Ureter (tissue), 1 donor: ENCODE data around the gene HOXA5. TPM values are rescaled to one million over a fixed set of nuclear protein-coding genes. Genes with fewer than 3 reads are reported as not detected.
A peak's percentile ranks its signal among the peaks of the same experiment; 100 is the strongest.

Source experiments
- DNase-seq: peaks from one replicate; pipeline ENCODE4 v3.0.0-alpha.2; 2020; ENCODE audit warnings: low spot score
- total RNA-seq: library from RNA; stranded (reverse); gene quantifications from one replicate; pipeline ENCODE4 v1.2.4, GENCODE V29; 2023
- donor health status: DM: yes; HTN: yes; CAD: no.

The HOXA5 gene
- total RNA-seq, result 10.4 TPM

DNA sequence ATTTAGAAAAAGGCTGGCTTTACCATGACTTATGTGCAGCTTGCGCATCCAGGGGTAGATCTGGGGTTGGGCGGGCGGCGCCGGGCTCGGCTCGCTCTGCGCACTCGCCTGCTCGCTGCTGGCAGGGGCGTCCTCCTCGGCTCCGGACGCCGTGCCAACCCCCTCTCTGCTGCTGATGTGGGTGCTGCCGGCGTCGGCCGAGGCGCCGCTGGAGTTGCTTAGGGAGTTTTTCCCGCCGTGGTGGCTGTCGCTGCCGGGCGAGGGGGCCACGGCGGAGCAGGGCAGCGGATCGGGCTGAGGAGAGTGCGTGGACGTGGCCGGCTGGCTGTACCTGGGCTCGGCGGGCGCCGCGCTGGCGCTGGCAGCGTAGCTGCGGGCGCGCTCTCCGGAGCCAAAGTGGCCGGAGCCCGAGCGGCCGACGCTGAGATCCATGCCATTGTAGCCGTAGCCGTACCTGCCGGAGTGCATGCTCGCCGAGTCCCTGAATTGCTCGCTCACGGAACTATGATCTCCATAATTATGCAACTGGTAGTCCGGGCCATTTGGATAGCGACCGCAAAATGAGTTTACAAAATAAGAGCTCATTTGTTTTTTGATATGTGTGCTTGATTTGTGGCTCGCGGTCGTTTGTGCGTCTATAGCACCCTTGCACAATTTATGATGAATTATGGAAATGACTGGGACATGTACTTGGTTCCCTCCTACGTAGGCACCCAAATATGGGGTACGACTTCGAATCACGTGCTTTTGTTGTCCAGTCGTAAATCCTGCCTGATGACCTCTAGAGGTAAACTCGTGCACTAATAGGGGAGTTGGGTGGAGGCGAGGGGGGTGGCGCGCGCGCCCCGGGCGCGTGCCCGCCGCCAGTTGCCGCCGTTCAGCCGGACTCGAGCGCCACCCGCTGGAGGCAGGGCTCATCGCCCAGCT, at the start of gene HOXA5:
HOXA5 (minus strand) TSS at position 659 of the 927 bp plus-strand sequence; CDS start at position 585, 74 bp downstream.
- DNase-seq, result peak; percentile 86

DNA sequence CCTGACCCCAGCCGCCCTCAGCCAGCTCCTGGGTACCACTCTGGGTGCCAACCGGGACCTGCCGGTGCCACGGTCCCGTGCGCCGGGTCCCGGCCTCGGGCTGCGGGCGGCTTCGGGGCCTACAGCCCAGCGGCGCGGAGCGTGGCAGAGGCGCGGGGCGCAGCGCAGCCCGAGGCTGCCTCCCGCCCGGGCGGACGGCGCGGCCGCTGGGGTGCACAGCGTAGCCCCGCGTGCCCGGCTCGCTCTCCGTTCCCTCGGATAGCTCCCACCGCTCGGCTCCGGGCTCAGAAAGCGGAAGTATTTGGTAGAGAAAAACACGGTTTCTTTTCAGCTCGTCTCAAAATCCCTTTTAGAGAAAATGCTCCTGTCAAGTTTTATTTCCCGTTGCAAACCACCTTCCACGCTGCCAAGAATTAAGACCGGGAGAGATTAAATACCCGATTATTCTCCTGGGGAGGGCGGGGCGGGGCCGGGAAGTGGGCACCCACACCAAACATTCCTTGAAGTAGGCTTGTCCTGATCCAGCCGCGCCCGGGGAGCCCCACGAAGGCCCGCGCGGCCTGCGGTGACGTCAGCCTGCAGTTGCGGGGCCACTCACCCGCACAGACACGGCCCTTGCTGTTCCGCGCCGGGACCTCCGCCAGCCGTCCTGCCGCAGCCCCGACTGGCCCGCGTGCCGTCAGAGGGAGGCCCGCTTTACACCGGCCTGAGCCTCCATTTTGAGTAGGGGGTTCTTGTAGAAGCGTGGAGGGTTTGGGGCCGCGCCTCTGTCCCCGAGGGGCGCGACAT, 49.3 kb upstream of the HOXA5 start:
- DNase-seq, result peak; percentile 56

DNA sequence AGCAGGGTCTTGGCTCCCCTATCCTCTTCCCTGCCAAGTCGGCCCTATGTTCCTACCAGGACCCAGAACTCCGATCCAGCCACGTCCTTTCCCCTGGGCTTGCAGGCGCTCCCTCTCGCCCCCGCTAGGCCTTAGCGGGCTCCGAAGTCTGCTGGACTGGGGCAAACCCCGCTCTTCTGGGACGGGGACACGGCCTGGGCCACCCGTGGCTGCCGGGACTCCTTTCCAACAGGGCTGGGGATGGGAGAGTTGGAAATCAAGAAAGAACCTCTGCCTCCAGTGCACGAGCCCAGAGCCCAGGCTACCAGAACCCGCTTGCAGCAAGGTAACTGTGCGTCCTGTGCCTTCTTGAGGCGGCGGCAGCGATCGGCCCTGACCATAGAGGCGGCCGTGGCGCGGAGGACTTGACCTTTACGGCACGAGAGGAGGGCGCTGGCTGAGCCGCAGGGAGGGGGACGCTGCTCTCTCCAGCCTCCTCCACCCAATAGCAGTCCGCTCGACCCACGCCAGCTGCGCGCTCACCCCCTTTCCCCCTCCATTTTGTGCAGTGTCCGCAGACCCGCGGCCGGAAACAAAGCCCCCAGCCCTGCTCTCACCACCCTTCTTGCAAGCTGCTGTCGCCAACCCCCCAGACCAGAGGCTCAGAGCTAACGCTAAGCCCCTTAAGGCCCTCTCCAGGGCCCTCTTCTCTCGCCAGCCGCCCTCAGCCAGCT, 48.5 kb upstream of the HOXA5 start:
- DNase-seq, result peak; percentile 83

DNA sequence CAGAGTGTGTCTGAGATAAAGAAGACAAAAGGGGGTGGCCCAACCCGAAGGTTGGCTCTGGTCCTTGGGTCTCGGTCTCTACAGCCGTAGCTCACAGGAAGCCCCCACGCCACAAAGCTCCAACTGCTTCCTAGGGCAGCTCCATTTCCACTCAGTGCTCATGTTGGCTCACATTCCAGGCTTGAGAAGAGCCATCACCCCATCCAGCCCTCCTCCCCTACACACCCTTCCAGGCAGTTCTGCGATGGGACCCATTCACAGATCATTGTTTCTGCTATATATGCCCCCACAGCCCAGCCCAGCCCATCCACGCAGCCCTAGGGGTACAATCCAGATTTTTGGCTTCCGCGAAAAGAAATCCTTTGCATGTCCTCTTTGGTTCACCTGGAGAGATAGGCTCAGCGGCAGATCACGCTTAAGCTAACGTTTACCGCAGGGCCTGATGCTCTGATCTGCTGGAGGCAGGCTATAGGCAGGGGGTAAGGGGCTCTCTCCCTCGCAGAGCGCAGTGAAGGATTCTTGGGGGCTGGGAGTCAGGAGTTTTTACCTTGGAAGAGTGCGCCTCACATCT, 47.8 kb upstream of the HOXA5 start:
- DNase-seq, result peak; percentile 48

DNA sequence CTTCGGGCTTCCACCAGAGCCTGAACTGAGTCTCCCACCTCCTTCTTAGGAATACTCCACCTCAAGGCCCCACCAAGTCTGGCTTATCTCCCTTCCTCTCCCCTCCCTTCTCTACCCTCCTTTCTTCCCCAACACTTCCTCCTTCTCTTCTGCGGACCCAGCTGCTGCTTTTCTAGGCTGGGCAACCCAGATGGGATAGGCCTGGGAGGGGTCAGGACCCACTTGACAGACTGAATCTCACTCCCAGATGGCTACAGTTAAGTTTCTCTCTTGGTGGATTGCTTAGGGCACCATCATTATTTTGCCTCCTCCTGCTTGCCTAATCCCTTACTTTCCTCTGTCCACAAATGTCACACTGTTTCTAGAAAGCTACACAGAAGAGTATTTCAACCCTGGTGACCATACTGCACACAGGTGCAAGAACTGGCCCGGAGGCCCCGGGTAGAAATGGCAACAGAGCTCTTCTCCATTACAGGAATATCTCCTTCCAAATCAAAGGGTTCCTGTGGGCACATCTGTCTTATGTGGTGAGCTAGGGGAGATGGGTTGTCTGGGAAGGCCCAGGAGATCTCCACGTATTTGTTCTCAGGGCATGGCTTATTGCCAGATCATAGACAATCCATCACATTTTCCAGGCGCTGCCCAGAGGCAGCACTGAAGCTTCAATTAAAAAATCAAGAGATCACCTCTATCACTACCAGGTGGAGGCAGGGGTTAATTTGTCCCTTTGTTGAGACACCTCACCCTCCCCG, 46.7 kb upstream of the HOXA5 start:
- DNase-seq, result peak; percentile 44

DNA sequence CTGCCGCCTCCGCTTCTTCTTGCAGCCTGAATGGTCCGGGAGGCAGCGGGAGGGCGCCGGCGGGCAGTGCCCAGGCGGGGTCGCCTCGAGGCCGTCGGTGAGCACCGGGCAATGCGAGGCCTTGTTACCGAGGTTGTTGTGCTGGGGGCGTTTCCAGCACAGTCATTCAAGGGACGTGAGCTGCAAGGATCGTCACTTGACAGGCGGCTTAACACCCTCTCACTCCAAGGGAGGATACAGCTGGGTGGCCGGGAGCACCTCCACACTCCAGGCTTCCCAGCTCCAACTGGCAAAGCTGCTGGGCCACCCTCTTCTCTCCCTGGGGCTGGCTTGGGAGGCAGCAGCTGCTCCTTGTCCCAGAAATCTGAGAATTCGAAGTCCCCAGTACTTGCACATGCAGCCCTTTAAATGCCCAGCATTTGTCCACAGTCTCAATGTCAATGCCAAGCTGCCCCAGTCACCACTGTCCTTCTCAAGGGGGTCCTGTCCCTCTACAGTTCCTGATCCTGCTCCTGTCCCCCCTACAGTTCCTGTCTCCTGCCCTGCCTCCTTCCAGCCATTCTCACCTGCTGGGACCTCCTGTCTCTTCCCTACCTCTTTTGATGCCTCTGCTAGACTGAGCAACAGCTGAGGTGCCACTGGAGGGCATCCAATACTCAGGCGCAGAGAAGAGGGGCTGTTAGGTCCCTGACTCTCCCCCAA, 46.0 kb upstream of the HOXA5 start:
- peak; percentile 61 for DNase-seq

DNA sequence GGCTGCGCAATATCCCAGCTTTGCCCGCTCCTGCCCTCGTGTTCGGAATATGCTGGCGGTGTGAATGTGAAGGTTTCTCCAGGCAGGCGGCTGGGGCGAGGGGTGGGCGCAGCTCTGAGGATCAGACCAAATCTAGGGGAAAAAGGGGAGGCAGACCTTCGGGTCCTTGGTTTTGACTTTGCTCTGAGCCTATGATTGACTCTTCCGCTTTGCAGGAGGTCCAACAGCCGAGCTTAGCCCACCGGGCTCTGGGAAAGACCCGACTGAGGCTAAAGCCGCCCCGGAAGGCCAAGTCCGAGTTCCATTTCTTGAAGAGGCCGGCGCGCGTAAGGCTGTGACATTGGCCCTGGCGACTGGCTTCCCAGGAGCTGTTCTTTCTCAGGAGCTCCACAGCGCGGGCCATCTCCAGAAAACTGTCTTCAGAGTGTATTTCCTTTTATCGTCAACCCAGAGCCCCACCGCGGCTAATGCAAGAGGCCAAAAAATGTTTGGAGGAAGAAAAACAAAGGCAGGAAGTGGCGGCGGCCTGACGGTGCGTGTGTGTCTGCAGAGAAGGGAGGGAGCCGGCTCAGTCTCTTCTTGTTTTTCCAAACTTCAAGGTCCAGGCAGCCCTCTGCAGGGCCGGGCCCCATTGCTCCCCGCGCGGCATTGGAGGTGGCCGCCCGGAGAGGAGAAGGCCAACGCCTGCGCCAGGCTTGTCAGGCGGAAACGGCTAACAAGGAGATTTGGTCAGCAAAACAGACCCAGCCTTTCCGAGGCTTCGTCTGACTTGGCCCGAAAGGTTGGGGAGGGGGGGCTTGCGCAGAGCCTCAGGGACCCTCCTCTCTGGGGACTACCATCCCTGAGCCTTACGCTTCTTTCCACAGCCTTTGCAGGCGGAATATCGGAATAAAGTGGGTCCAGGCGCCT, 45.2 kb upstream of the HOXA5 start:
- peak; percentile 58 for DNase-seq

DNA sequence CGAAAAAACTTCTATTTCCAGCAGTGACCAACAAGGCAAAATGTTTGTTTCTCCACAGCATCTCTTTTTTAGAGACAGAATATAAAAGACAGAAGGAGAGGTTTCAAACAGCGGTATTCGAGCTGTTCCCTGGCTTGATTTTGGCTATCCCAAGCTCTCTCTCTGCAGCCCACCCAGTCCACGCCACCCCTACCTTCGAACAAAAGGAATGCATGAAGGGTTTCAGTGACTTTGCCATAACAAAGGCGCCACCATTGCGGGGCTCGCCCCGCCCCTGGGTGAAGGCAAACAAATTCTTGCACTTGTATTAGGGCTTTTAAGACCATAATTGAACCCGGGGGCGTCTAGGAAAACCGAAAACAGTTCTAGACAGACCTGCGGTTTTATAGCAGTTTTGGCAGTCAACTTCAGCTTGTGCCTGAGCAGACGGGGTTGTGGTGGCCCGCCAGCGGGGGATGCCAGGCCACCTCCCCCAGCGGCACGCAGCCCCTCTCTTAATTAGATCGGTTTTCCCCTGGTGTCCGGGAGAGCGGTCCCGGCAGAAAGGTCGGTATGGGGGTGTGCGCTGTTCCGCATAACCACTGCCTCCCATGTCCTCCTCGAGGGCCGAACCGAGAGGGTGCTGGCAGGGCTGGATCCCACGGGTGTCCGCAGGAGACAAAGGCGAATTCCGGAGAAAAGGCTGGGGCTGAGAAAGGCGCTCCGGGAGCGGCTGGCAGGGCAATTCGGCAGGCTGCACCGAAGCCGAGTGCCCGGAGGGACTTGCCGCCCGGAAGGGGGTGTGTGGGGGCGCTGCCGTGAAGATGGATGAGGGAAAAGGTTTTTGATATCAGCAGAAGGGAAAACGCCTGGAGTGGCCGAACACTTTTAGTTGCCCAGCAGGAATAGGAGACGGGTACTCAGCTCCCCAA, 44.2 kb upstream of the HOXA5 start:
- DNase-seq, result peak; percentile 42

DNA sequence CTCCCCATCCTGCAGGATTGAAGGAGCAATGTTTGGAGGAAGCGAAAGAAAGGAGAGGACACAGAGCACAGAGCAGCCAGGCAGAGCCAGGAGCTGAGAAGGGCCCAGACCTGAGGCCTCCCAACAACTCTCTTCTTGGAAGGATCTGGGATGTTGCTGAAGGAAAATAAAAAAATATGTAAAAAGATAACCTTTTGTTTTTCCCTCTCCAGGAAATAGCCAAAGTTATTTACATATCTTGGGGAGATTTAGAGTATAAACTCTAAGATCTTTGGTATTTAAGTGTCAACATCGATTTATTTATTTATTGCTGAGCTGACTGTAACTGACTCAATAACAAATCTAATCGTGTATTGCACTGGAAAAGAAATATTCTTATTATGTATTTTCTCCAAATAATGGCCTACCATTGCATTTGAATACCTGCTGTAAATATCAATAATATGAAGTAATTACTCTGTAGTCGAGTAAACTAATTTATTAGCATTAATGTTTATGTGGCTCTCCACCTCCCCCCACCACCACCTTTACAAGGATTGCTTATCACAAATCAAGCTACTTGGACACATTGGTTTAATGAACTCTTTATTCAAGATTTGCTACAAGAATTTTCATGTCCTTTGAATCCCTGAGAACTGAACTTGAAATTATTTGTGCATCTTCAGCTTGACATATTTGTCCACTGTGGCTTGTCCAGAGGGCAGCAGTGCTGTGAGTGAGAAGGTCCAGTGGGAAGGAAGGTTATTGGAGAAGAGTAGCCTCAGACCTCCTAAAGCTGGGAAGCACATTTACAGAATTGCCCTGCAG, 43.4 kb upstream of the HOXA5 start:
- no peak for DNase-seq

DNA sequence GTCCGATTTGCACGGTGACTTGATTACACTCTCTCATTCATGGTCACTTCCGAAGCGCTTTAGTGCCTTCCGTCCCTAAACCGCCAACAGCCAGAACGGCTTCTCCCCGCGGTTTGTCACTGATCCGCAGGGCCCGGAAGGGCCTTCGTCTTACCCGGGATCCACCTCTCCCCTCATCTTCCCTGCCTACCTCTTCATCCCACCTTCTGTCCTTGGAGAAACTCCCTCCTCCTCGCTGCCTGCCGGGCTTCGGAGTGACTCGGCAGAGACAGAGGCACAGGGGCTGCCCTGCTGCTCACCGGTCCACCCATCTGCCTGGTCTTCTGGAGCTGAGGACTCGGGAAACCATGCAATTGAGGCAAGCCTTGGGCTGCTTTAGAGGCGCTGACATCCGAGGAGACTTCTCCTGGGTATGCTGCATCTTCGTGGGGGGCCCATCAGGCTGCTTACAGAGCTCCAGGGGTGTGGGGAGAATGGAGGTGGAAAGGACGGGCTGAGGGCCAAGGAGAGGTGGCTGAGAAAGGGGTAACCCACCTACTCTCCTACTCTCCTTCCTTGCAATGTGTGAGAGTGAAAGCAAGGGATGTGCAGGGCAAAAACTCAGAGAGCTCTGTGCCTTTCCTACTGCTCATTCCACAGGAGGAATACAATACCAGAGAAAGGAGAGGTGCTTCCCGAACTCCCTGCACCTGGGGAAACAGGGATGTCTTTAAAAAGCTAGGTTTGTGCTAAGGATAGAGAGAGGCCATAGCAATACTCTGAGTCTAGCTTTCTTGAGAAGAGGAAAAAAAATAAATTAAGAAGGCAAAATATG, 42.6 kb upstream of the HOXA5 start:
- DNase-seq, result peak; percentile 48

DNA sequence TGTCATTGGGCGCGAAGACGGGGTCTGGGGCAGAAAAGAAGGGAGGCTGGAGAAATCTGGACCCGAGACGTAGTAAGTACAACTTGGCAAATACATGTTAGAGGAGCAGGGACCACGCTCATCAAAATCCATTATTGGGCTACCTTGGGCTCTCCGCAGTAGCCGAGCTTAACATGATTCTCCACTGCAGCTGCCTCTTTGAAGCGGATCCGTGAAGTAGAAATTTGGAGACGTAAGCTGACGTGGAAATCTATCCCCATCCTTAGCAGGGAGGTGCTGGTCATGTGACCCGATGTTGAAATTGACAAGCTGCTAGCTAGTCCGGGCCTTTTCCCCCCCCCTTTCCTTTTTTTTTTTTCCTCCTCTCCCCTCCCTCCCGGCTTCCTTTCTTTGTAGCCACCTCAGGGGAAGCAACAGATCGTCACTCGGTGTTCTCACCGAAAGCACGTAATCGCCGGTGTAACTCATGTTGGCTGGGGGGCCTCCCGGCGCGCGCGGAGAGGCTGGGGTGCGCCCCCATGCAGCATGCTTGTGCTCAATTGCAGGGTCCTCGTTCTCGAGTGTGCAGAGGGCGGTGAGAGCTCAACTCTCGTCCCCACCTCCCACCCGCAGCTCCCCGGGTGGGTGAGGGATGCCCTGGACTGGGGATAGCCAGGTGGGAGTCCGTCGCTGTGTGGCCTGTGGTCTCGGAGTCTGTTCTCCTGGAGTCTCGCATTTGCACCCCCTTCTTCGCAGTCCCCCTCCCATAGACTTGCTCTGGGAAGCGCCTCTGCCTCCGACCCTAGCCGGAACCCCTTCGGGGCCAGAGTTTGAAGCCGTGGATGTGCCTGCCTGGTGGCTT, 41.8 kb upstream of the HOXA5 start, which contains the start of gene HOXA11:
HOXA11 (minus strand) TSS at position 220 of the 841 bp plus-strand sequence; CDS start at position 132, 88 bp downstream.
- peak; percentile 84 for DNase-seq

DNA sequence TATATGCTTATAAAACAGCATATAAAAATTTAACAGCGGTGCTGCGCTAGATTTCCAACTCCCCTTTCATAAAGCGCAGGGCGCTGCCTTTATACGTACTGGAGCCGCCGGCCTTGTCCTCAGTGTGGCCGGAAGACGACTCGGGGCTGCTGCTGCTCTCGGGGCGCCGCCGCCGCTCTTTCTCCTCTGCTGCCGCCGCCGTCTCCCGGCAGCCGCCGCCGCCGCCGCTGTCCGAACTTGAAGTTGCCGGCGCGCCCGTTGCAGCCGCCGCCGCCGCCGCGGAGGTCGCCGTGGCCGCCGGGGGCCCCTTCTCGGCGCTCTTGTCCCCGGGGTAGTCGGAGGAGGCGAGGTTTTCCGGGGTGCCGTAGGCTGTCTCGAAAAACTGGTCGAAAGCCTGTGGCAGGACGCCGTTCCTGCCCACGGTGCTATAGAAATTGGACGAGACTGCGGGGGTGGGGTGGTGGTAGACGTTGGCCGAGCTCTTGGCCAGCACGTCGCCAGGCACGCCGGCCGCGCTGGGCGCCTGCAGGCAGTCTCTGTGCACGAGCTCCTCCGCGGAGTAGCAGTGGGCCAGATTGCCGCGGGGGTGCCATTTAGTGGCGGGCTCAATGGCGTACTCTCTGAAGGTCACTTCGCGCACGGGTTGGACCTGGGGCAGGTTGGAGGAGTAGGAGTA, 41.0 kb upstream of the HOXA5 start:
- peak; percentile 49 for DNase-seq

DNA sequence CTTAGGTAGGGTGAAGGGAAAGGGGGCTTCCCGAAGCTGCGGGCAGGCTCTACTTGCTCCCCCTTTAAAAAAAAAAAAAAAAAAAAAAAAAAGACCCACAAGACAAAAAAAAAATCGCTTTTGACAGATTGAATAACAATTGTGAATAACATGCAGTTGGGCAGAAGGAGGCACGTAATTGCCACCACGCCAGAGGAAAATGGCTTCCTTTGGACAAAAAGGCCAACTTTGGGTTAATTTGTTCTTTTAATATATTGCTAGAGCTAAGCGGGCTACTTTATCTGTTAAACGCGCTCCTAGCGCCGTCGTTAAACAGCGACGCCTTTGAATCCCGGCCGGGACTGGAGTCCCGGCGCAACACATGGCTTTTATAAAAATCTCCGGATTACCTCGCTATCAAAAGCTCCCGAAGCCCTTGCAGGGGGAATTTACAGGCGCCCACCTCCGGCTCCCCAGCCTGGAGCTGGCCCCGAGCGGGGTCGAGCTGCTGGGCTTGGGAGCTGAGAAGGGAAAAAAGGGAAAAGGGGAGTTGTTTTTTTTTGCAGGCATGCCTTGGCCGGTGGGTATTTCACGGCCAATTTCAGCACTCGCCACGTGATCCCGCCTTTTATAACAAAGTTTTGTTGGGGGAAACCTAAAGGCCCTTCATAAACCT, 40.3 kb upstream of the HOXA5 start:
- no peak for DNase-seq
